ENCODE data around the gene SLC12A9.

Gene SLC12A9

GRCh38 chr7:100891568-100892247 is 39.2 kb downstream of the SLC12A9 start:
- Histone ChIP-seq H4K20me1 (ENCODE audit: control insufficient read depth, insufficient read depth, low read depth, low read length) (peaks cover 6% of the 10 kb centered on the region; the same call in 1 of the 2 replicates), H3K36me3 (ENCODE audit: control insufficient read depth, low read length) (peaks cover 25% of the 10 kb centered on the region), H3K27ac (ENCODE audit: low read depth, low read length) (no peak overlapping the region), H3K9me2 (replicated peaks; ENCODE audit: control insufficient read depth, low read length) (no peaks in the 10 kb centered on the region), H3K79me2 (ENCODE audit: control insufficient read depth, low read length) (peaks cover 18% of the 10 kb centered on the region), H3K4me1 (ENCODE audit: control insufficient read depth, low read length) (peaks cover 54% of the 10 kb centered on the region), H3K4me2 (ENCODE audit: low read length) (no peak overlapping the region), H3K4me3 (ENCODE audit: low read length) (no peak overlapping the region), H3K27me3 (ENCODE audit: control insufficient read depth, low read length) (peaks cover 50% of the 10 kb centered on the region), H3F3A (ENCODE audit: control insufficient read depth, insufficient read depth) (peaks cover 19% of the 10 kb centered on the region), H3K9me3 (ENCODE audit: control insufficient read depth, insufficient read depth, low read length) (no peaks in the 10 kb centered on the region)
- no peak for TF ChIP-seq EZH2phosphoT487 (IDR thresholded peaks at IDR 0.05; ENCODE audit: borderline replicate concordance, low read length)

DNA sequence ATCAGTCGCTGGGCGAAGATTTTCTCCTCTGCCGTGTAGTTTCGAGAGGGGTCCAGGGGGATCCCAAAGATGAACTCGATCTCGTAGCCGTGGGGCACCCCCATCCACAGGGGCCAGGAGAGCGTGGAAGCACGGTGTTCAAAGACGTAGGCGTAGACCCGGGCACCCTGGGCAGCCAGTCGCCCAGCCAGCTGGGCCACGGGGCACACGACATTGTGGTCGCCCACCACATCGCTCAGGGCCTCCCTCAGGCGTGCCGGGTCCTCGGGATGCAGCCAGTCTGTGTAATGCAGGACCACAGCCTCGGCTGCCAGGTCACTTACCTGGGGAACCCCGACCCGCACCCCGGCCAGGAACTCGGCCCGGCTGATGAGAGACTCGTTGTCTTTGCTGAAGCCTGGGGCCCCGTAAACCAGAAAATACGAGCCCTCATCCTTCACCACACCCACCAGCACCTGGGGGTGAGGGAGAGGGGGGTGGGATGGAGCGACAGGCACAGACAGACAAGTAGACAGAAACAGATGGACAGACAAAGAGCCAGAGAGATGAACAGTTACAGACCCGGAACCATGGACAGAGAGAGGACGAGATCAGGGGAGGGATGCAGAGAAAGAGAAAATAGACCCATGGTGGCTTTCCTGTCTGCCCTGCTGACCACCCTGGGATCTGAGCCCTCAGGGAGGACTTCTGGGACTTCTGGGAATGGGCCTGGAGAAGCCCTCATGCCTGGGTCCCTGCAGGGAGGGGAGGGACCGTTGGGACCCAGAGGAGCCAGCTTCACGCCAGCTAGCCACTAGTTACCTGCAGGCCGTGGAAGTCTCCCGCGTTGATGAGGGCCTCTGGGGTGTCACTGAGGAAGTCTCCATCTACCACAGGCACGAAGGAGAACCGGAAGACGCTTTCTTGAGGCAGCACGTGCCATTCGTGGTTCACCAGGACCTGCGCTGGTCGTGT is 40.1 kb downstream of the SLC12A9 start:
- H3K36me3 ChIP-seq (ENCODE audit: control insufficient read depth, low read length) = peaks cover 17% of the 10 kb centered on the region
- H3K79me2 ChIP-seq (ENCODE audit: control insufficient read depth, low read length) = peaks cover 18% of the 10 kb centered on the region
- H3K9me3 ChIP-seq (ENCODE audit: control insufficient read depth, insufficient read depth, low read length) = no peaks in the 10 kb centered on the region
- H3K4me1 ChIP-seq (ENCODE audit: control insufficient read depth, low read length) = peaks cover 44% of the 10 kb centered on the region
- H4K20me1 ChIP-seq (ENCODE audit: control insufficient read depth, insufficient read depth, low read depth, low read length) = peaks cover 6% of the 10 kb centered on the region; the same call in 1 of the 2 replicates
- H3K27me3 ChIP-seq (ENCODE audit: control insufficient read depth, low read length) = peaks cover 53% of the 10 kb centered on the region
- TF ChIP-seq, protein P1, sequence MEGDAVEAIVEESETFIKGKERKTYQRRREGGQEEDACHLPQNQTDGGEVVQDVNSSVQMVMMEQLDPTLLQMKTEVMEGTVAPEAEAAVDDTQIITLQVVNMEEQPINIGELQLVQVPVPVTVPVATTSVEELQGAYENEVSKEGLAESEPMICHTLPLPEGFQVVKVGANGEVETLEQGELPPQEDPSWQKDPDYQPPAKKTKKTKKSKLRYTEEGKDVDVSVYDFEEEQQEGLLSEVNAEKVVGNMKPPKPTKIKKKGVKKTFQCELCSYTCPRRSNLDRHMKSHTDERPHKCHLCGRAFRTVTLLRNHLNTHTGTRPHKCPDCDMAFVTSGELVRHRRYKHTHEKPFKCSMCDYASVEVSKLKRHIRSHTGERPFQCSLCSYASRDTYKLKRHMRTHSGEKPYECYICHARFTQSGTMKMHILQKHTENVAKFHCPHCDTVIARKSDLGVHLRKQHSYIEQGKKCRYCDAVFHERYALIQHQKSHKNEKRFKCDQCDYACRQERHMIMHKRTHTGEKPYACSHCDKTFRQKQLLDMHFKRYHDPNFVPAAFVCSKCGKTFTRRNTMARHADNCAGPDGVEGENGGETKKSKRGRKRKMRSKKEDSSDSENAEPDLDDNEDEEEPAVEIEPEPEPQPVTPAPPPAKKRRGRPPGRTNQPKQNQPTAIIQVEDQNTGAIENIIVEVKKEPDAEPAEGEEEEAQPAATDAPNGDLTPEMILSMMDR (IDR thresholded peaks at IDR 0.05; ENCODE audit: low read depth, low read length, poor library complexity, severe bottlenecking) = no peak
- TF ChIP-seq EZH2phosphoT487 (IDR thresholded peaks at IDR 0.05; ENCODE audit: borderline replicate concordance, low read length) = no peak
- H3F3A ChIP-seq (ENCODE audit: control insufficient read depth, insufficient read depth) = peaks cover 11% of the 10 kb centered on the region
- no peak overlapping the region for H3K4me2 ChIP-seq (ENCODE audit: low read length)
- H3K27ac ChIP-seq (ENCODE audit: low read depth, low read length) = no peak overlapping the region
- no peak overlapping the region for H3K4me3 ChIP-seq (ENCODE audit: low read length)
- H3K9me2 ChIP-seq (replicated peaks; ENCODE audit: control insufficient read depth, low read length) = no peaks in the 10 kb centered on the region

DNA sequence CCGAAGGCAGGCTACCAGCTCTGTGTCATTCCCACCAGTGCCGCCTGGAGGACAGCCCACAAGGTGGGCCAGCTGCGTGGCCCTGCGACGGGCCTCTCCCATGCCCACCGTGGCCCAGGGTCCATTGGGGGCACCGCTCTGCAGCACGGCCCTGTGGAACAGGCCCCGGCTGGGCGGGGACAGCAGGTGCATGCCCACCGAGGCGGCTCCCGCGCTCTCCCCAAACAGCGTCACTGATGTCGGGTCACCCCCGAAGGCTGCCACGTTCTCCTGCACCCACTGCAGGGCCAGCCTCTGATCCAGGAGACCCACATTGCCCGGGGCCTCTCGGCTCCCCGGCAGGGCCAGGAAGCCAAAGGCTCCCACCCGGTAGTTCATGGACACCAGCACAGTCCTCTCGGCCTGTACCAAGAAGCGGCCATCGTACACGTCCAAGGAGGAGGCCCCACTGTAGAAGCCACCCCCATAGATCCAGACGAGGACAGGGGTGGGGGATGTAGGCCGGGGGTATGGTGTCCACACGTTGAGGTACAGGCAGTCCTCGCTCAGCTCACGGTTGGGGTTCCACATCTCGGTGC is 40.9 kb downstream of the SLC12A9 start:
- Histone ChIP-seq H3K27me3 (ENCODE audit: control insufficient read depth, low read length) (peaks cover 56% of the 10 kb centered on the region), H3K36me3 (ENCODE audit: control insufficient read depth, low read length) (peaks cover 10% of the 10 kb centered on the region), H3K4me2 (ENCODE audit: low read length) (no peak overlapping the region), H4K20me1 (ENCODE audit: control insufficient read depth, insufficient read depth, low read depth, low read length) (no peaks in the 10 kb centered on the region), H3K9me2 (replicated peaks; ENCODE audit: control insufficient read depth, low read length) (no peaks in the 10 kb centered on the region), H3K4me1 (ENCODE audit: control insufficient read depth, low read length) (peaks cover 37% of the 10 kb centered on the region), H3K27ac (ENCODE audit: low read depth, low read length) (no peak overlapping the region), H3K4me3 (ENCODE audit: low read length) (no peak overlapping the region), H3F3A (ENCODE audit: control insufficient read depth, insufficient read depth) (peaks cover 7% of the 10 kb centered on the region), H3K79me2 (ENCODE audit: control insufficient read depth, low read length) (peaks cover 11% of the 10 kb centered on the region), H3K9me3 (ENCODE audit: control insufficient read depth, insufficient read depth, low read length) (no peaks in the 10 kb centered on the region)
- TF ChIP-seq EZH2phosphoT487 (IDR thresholded peaks at IDR 0.05; ENCODE audit: borderline replicate concordance, low read length) = no peak
- TF ChIP-seq, protein P1 (IDR thresholded peaks at IDR 0.05; ENCODE audit: low read depth, low read length, poor library complexity, severe bottlenecking) = no peak
